ENCODE results near the gene SMIM13.
"Not testable (repeated sequence)": the region's sequence is repeated elsewhere in the genome, so short reads cannot be mapped to it uniquely, and the experiment has no call there.

Gene SMIM13

GRCh38 chr6:11115808-11116536, 22.3 kb downstream of the SMIM13 start:
- H3K27ac Mint-ChIP-seq; H3K36me3 Mint-ChIP-seq (ENCODE audit: low read depth); H3K4me3 Mint-ChIP-seq; H3K27me3 Mint-ChIP-seq; intact Hi-C loops (cut with micrococcal nuclease); H3K9me3 Mint-ChIP-seq: not testable (repeated sequence)
- peaks cover 30% of the 10 kb centered on the region for H3K4me1 Mint-ChIP-seq (ENCODE audit: low read depth)

- Mint-ChIP-seq H3K27me3 (no peaks in the 10 kb centered on the region), H3K36me3 (ENCODE audit: low read depth) (no peaks in the 10 kb centered on the region), H3K4me1 (ENCODE audit: low read depth) (peaks cover 14% of the 10 kb centered on the region), H3K27ac (no peak overlapping the region), H3K9me3 (no peaks in the 10 kb centered on the region), H3K4me3 (no peak overlapping the region)
- intact Hi-C loops (cut with micrococcal nuclease) = no loop called here
Observed at GRCh38 chr6:11120271-11121005, 26.8 kb downstream of the SMIM13 start.

- no peaks in the 10 kb centered on the region for H3K27me3 Mint-ChIP-seq
- H3K9me3 Mint-ChIP-seq = no peaks in the 10 kb centered on the region
- peaks cover 7% of the 10 kb centered on the region for H3K4me1 Mint-ChIP-seq (ENCODE audit: low read depth)
- peaks cover 5% of the 10 kb centered on the region for H3K36me3 Mint-ChIP-seq (ENCODE audit: low read depth)
- no peak overlapping the region for H3K4me3 Mint-ChIP-seq
- H3K27ac Mint-ChIP-seq = no peak overlapping the region
- intact Hi-C loops (cut with micrococcal nuclease) = no loop called here
Observed at GRCh38 chr6:11121851-11122250, 28.2 kb downstream of the SMIM13 start.

GRCh38 chr6:11122380-11122779, 28.7 kb downstream of the SMIM13 start:
- intact Hi-C loops (cut with micrococcal nuclease) = no loop called here
- Mint-ChIP-seq H3K27ac (no peak overlapping the region), H3K4me1 (ENCODE audit: low read depth) (peaks cover 7% of the 10 kb centered on the region), H3K36me3 (ENCODE audit: low read depth) (peaks cover 8% of the 10 kb centered on the region), H3K9me3 (peaks cover 5% of the 10 kb centered on the region), H3K4me3 (no peak overlapping the region), H3K27me3 (no peaks in the 10 kb centered on the region)

- no peak overlapping the region for H3K4me3 Mint-ChIP-seq
- no peaks in the 10 kb centered on the region for H3K27me3 Mint-ChIP-seq
- intact Hi-C loops (cut with micrococcal nuclease) = no loop called here
- peaks cover 15% of the 10 kb centered on the region for H3K36me3 Mint-ChIP-seq (ENCODE audit: low read depth)
- H3K9me3 Mint-ChIP-seq = peaks cover 9% of the 10 kb centered on the region
- peaks cover 10% of the 10 kb centered on the region for H3K4me1 Mint-ChIP-seq (ENCODE audit: low read depth)
- H3K27ac Mint-ChIP-seq = no peak overlapping the region
Observed at GRCh38 chr6:11123978-11124377, 30.3 kb downstream of the SMIM13 start.

- Mint-ChIP-seq H3K9me3 (peaks cover 9% of the 10 kb centered on the region), H3K27ac (no peak overlapping the region), H3K4me1 (ENCODE audit: low read depth) (peaks cover 20% of the 10 kb centered on the region), H3K4me3 (no peak overlapping the region), H3K27me3 (no peaks in the 10 kb centered on the region), H3K36me3 (ENCODE audit: low read depth) (peaks cover 15% of the 10 kb centered on the region)
- intact Hi-C loops (cut with micrococcal nuclease) = no loop called here
Observed at GRCh38 chr6:11126876-11127275, 33.2 kb downstream of the SMIM13 start.

GRCh38 chr6:11128608-11129007, 35.0 kb downstream of the SMIM13 start:
- Mint-ChIP-seq H3K4me1 (ENCODE audit: low read depth) (peaks cover 20% of the 10 kb centered on the region), H3K27ac (no peak overlapping the region), H3K27me3 (no peaks in the 10 kb centered on the region), H3K9me3 (peaks cover 9% of the 10 kb centered on the region), H3K36me3 (ENCODE audit: low read depth) (peaks cover 15% of the 10 kb centered on the region), H3K4me3 (no peak overlapping the region)
- intact Hi-C loops (cut with micrococcal nuclease) = no loop called here

GRCh38 chr6:11129908-11130565, 36.4 kb downstream of the SMIM13 start:
- H3K4me1 Mint-ChIP-seq (ENCODE audit: low read depth) = peaks cover 28% of the 10 kb centered on the region
- no peak overlapping the region for H3K27ac Mint-ChIP-seq
- intact Hi-C loops (cut with micrococcal nuclease) = no loop called here
- H3K4me3 Mint-ChIP-seq = no peak overlapping the region
- peaks cover 20% of the 10 kb centered on the region for H3K36me3 Mint-ChIP-seq (ENCODE audit: low read depth)
- peaks cover 9% of the 10 kb centered on the region for H3K9me3 Mint-ChIP-seq
- no peaks in the 10 kb centered on the region for H3K27me3 Mint-ChIP-seq

- Mint-ChIP-seq H3K27ac (no peak overlapping the region), H3K27me3 (no peaks in the 10 kb centered on the region), H3K4me1 (ENCODE audit: low read depth) (peaks cover 28% of the 10 kb centered on the region), H3K9me3 (peaks cover 9% of the 10 kb centered on the region), H3K36me3 (ENCODE audit: low read depth) (peaks cover 24% of the 10 kb centered on the region), H3K4me3 (no peak overlapping the region)
- intact Hi-C loops (cut with micrococcal nuclease) = no loop called here
Observed at GRCh38 chr6:11130605-11131004, 37.0 kb downstream of the SMIM13 start.

GRCh38 chr6:11132194-11132888, 38.7 kb downstream of the SMIM13 start:
- H3K27ac Mint-ChIP-seq = no peak overlapping the region
- peaks cover 4% of the 10 kb centered on the region for H3K9me3 Mint-ChIP-seq
- H3K27me3 Mint-ChIP-seq = no peaks in the 10 kb centered on the region
- intact Hi-C loops (cut with micrococcal nuclease) = no loop called here
- H3K36me3 Mint-ChIP-seq (ENCODE audit: low read depth) = peaks cover 16% of the 10 kb centered on the region
- no peak overlapping the region for H3K4me3 Mint-ChIP-seq
- H3K4me1 Mint-ChIP-seq (ENCODE audit: low read depth) = peaks cover 28% of the 10 kb centered on the region

- Mint-ChIP-seq H3K27me3 (no peaks in the 10 kb centered on the region), H3K4me1 (ENCODE audit: low read depth) (peaks cover 28% of the 10 kb centered on the region), H3K27ac (no peak overlapping the region), H3K4me3 (no peak overlapping the region), H3K36me3 (ENCODE audit: low read depth) (peaks cover 9% of the 10 kb centered on the region), H3K9me3 (no peaks in the 10 kb centered on the region)
- intact Hi-C loops (cut with micrococcal nuclease) = no loop called here
Observed at GRCh38 chr6:11133281-11133680, 39.6 kb downstream of the SMIM13 start.

GRCh38 chr6:11136809-11137208, 43.2 kb downstream of the SMIM13 start:
- no peak overlapping the region for H3K27ac Mint-ChIP-seq
- intact Hi-C loops (cut with micrococcal nuclease) = no loop called here
- no peaks in the 10 kb centered on the region for H3K9me3 Mint-ChIP-seq
- H3K4me3 Mint-ChIP-seq = no peak overlapping the region
- no peaks in the 10 kb centered on the region for H3K27me3 Mint-ChIP-seq
- H3K4me1 Mint-ChIP-seq (ENCODE audit: low read depth) = peaks cover 33% of the 10 kb centered on the region
- peaks cover 9% of the 10 kb centered on the region for H3K36me3 Mint-ChIP-seq (ENCODE audit: low read depth)

- Mint-ChIP-seq H3K9me3 (no peaks in the 10 kb centered on the region), H3K4me1 (ENCODE audit: low read depth) (peaks cover 55% of the 10 kb centered on the region), H3K27ac (no peak overlapping the region), H3K4me3 (no peak overlapping the region), H3K27me3 (no peaks in the 10 kb centered on the region), H3K36me3 (ENCODE audit: low read depth) (peaks cover 9% of the 10 kb centered on the region)
- intact Hi-C loops (cut with micrococcal nuclease) = no loop called here
Observed at GRCh38 chr6:11139051-11139960, 45.7 kb downstream of the SMIM13 start.
